Glutamatergic neuron (in vitro differentiated cells): ENCODE data around the gene ETV6. TPM values are rescaled to one million over a fixed set of nuclear protein-coding genes. Genes with fewer than 3 reads are reported as not detected.
"Not testable (repeated sequence)": the region's sequence is repeated elsewhere in the genome, so short reads cannot be mapped to it uniquely, and the experiment has no call there.

Experiments
- DNase-seq: peaks from one replicate; pipeline ENCODE4 v3.0.0; 2022
- H3K27ac Mint-ChIP-seq: one replicate; pipeline ENCODE4 v1.8.0; 2020; ENCODE audit warnings: mild to moderate bottlenecking, mixed read lengths, inconsistent platforms; ENCODE audit not compliant: unreplicated experiment
- H3K27me3 Mint-ChIP-seq: one replicate; pipeline ENCODE4 v1.8.0; 2020; ENCODE audit warnings: mild to moderate bottlenecking, moderate library complexity, mixed read lengths, inconsistent platforms; ENCODE audit not compliant: unreplicated experiment
- H3K36me3 Mint-ChIP-seq: one replicate; pipeline ENCODE4 v1.8.0; 2020; ENCODE audit warnings: mild to moderate bottlenecking, mixed read lengths, inconsistent platforms; ENCODE audit not compliant: unreplicated experiment
- H3K4me1 Mint-ChIP-seq: one replicate; pipeline ENCODE4 v1.8.0; 2020; ENCODE audit warnings: mild to moderate bottlenecking, low read depth, mixed read lengths, inconsistent platforms; ENCODE audit not compliant: unreplicated experiment
- H3K4me3 Mint-ChIP-seq: one replicate; pipeline ENCODE4 v1.8.0; 2020; ENCODE audit warnings: mild to moderate bottlenecking, mixed read lengths, inconsistent platforms; ENCODE audit not compliant: unreplicated experiment
- H3K9me3 Mint-ChIP-seq: one replicate; pipeline ENCODE4 v1.8.0; 2020; ENCODE audit warnings: mild to moderate bottlenecking, moderate library complexity, mixed read lengths, inconsistent platforms; ENCODE audit not compliant: unreplicated experiment
- total RNA-seq: library from RNA; stranded (reverse); fragmentation: NEBNext Ultra II Directional; extraction: Animal tissue kit (Norgen Biotek cat#: 25700); gene quantifications from one replicate; pipeline ENCODE4 v1.2.1, GENCODE V29; 2021; ENCODE audit not compliant: unreplicated experiment
- TF ChIP-seq, protein P1 (sequence below): fragments of 200-600 bp; sonication (generic); IDR thresholded peaks from one replicate; pipeline ENCODE4 v1.5.0; 2021; ENCODE audit not compliant: partially characterized antibody, unreplicated experiment

The ETV6 gene
- total RNA-seq, 1 donor from 2014 or later, result 10.1 TPM

GRCh38 chr12:11622876-11623281 lies 26.6 kb upstream of the ETV6 start:
- H3K36me3 Mint-ChIP-seq, result no peaks in the 10 kb centered on the region
- H3K4me3 Mint-ChIP-seq, result no peak overlapping the region
- no peaks in the 10 kb centered on the region for H3K4me1 Mint-ChIP-seq
- no peak overlapping the region for H3K27ac Mint-ChIP-seq
- H3K9me3 Mint-ChIP-seq, result no peaks in the 10 kb centered on the region
- TF ChIP-seq, protein P1, sequence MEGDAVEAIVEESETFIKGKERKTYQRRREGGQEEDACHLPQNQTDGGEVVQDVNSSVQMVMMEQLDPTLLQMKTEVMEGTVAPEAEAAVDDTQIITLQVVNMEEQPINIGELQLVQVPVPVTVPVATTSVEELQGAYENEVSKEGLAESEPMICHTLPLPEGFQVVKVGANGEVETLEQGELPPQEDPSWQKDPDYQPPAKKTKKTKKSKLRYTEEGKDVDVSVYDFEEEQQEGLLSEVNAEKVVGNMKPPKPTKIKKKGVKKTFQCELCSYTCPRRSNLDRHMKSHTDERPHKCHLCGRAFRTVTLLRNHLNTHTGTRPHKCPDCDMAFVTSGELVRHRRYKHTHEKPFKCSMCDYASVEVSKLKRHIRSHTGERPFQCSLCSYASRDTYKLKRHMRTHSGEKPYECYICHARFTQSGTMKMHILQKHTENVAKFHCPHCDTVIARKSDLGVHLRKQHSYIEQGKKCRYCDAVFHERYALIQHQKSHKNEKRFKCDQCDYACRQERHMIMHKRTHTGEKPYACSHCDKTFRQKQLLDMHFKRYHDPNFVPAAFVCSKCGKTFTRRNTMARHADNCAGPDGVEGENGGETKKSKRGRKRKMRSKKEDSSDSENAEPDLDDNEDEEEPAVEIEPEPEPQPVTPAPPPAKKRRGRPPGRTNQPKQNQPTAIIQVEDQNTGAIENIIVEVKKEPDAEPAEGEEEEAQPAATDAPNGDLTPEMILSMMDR, result no peak
- no peaks in the 10 kb centered on the region for H3K27me3 Mint-ChIP-seq
- no peak for DNase-seq

- no peak overlapping the region for H3K4me3 Mint-ChIP-seq
- H3K36me3 Mint-ChIP-seq, result no peaks in the 10 kb centered on the region
- no peaks in the 10 kb centered on the region for H3K9me3 Mint-ChIP-seq
- H3K4me1 Mint-ChIP-seq, result no peaks in the 10 kb centered on the region
- H3K27me3 Mint-ChIP-seq, result no peaks in the 10 kb centered on the region
- TF ChIP-seq, protein P1, result no peak
- no peak for DNase-seq
- no peak overlapping the region for H3K27ac Mint-ChIP-seq
These were observed 26.1 kb upstream of the ETV6 start for GRCh38 chr12:11623382-11623781.

GRCh38 chr12:11624116-11624515 lies 25.4 kb upstream of the ETV6 start:
- H3K4me3 Mint-ChIP-seq, result no peak overlapping the region
- no peaks in the 10 kb centered on the region for H3K27me3 Mint-ChIP-seq
- H3K27ac Mint-ChIP-seq, result no peak overlapping the region
- no peak for DNase-seq
- no peaks in the 10 kb centered on the region for H3K4me1 Mint-ChIP-seq
- no peaks in the 10 kb centered on the region for H3K9me3 Mint-ChIP-seq
- H3K36me3 Mint-ChIP-seq, result no peaks in the 10 kb centered on the region
- TF ChIP-seq, protein P1, result no peak

GRCh38 chr12:11627709-11628108 lies 21.8 kb upstream of the ETV6 start:
- not testable (repeated sequence) for H3K9me3 Mint-ChIP-seq, H3K36me3 Mint-ChIP-seq, H3K27ac Mint-ChIP-seq

GRCh38 chr12:11628353-11628752 lies 21.1 kb upstream of the ETV6 start:
- no peak overlapping the region for H3K27ac Mint-ChIP-seq
- H3K36me3 Mint-ChIP-seq, result no peaks in the 10 kb centered on the region
- no peak overlapping the region for H3K4me3 Mint-ChIP-seq
- TF ChIP-seq, protein P1, result no peak
- peaks cover 12% of the 10 kb centered on the region for H3K4me1 Mint-ChIP-seq
- DNase-seq, result no peak
- peaks cover 6% of the 10 kb centered on the region for H3K9me3 Mint-ChIP-seq
- H3K27me3 Mint-ChIP-seq, result no peaks in the 10 kb centered on the region

More at GRCh38 chr12:11627709-11628108, 21.8 kb upstream of the ETV6 start:
- DNase-seq, H3K4me3 Mint-ChIP-seq, H3K27me3 Mint-ChIP-seq: not testable (repeated sequence)
- H3K4me1 Mint-ChIP-seq, result peaks cover 12% of the 10 kb centered on the region
